ENCODE measurements around the gene SUPV3L1.

The SUPV3L1 gene

GRCh38 chr10:69179743-69180524 is at the start of gene SUPV3L1:
SUPV3L1 (plus strand) TSS chr10:69180234; CDS start chr10:69180292, 58 bp downstream.
- peaks cover 61% of the 10 kb centered on the region for H3K79me2 ChIP-seq (ENCODE audit: control insufficient read depth, low read length)
- 0 out of 2 replicates have a peak, but pooled peaks cover 4% of the 10 kb centered on the region for H4K20me1 ChIP-seq (ENCODE audit: control insufficient read depth, insufficient read depth, low read depth, low read length)
- H3K9me3 ChIP-seq (ENCODE audit: control insufficient read depth, insufficient read depth, low read length) = no peaks in the 10 kb centered on the region
- H3F3A ChIP-seq (ENCODE audit: control insufficient read depth, insufficient read depth) = 0 out of 2 replicates have a peak, but pooled peaks cover 4% of the 10 kb centered on the region
- H3K27me3 ChIP-seq (ENCODE audit: control insufficient read depth, low read length) = no peaks in the 10 kb centered on the region
- H3K4me1 ChIP-seq (ENCODE audit: control insufficient read depth, low read length) = peaks cover 20% of the 10 kb centered on the region
- peak within 1 kb of the TSS; percentile 68 for H3K27ac ChIP-seq (ENCODE audit: low read depth, low read length)
- peaks cover 25% of the 10 kb centered on the region for H3K36me3 ChIP-seq (ENCODE audit: control insufficient read depth, low read length)
- TF ChIP-seq EZH2phosphoT487 (IDR thresholded peaks at IDR 0.05; ENCODE audit: borderline replicate concordance, low read length) = no peak
- TF ChIP-seq CTCF (IDR thresholded peaks at IDR 0.05; ENCODE audit: low read depth, low read length, poor library complexity, severe bottlenecking) = no peak
- H3K4me3 ChIP-seq (ENCODE audit: low read length) = peak within 1 kb of the TSS; percentile 95
- peak within 1 kb of the TSS; percentile 90 for H3K4me2 ChIP-seq (ENCODE audit: low read length)
- no peaks in the 10 kb centered on the region for H3K9me2 ChIP-seq (replicated peaks; ENCODE audit: control insufficient read depth, low read length)

- H3K4me3 ChIP-seq (ENCODE audit: low read length) = no peak overlapping the region
- H3F3A ChIP-seq (ENCODE audit: control insufficient read depth, insufficient read depth) = no peaks in the 10 kb centered on the region
- H3K27ac ChIP-seq (ENCODE audit: low read depth, low read length) = no peak overlapping the region
- no peaks in the 10 kb centered on the region for H3K9me3 ChIP-seq (ENCODE audit: control insufficient read depth, insufficient read depth, low read length)
- no peaks in the 10 kb centered on the region for H3K27me3 ChIP-seq (ENCODE audit: control insufficient read depth, low read length)
- no peak for TF ChIP-seq EZH2phosphoT487 (IDR thresholded peaks at IDR 0.05; ENCODE audit: borderline replicate concordance, low read length)
- TF ChIP-seq CTCF (IDR thresholded peaks at IDR 0.05; ENCODE audit: low read depth, low read length, poor library complexity, severe bottlenecking) = no peak
- H3K4me2 ChIP-seq (ENCODE audit: low read length) = no peak overlapping the region
- no peaks in the 10 kb centered on the region for H3K9me2 ChIP-seq (replicated peaks; ENCODE audit: control insufficient read depth, low read length)
- peaks cover 16% of the 10 kb centered on the region for H3K36me3 ChIP-seq (ENCODE audit: control insufficient read depth, low read length)
- H3K4me1 ChIP-seq (ENCODE audit: control insufficient read depth, low read length) = peaks cover 14% of the 10 kb centered on the region
- peaks cover 77% of the 10 kb centered on the region for H3K79me2 ChIP-seq (ENCODE audit: control insufficient read depth, low read length)
- no peaks in the 10 kb centered on the region for H4K20me1 ChIP-seq (ENCODE audit: control insufficient read depth, insufficient read depth, low read depth, low read length)
Observed at GRCh38 chr10:69130251-69130650, 49.8 kb upstream of the SUPV3L1 start.

GRCh38 chr10:69139961-69140360 is 40.1 kb upstream of the SUPV3L1 start:
- no peak for TF ChIP-seq CTCF (IDR thresholded peaks at IDR 0.05; ENCODE audit: low read depth, low read length, poor library complexity, severe bottlenecking)
- TF ChIP-seq EZH2phosphoT487 (IDR thresholded peaks at IDR 0.05; ENCODE audit: borderline replicate concordance, low read length) = no peak
- peaks cover 7% of the 10 kb centered on the region; the same call in 1 of the 2 replicates for H3K36me3 ChIP-seq (ENCODE audit: control insufficient read depth, low read length)

More at GRCh38 chr10:69139961-69140360, 40.1 kb upstream of the SUPV3L1 start:
- no peaks in the 10 kb centered on the region for H3K27me3 ChIP-seq (ENCODE audit: control insufficient read depth, low read length)
- no peak overlapping the region for H3K27ac ChIP-seq (ENCODE audit: low read depth, low read length)
- no peaks in the 10 kb centered on the region for H3K4me1 ChIP-seq (ENCODE audit: control insufficient read depth, low read length)
- peaks cover 24% of the 10 kb centered on the region for H3K79me2 ChIP-seq (ENCODE audit: control insufficient read depth, low read length)
- H3K4me2 ChIP-seq (ENCODE audit: low read length) = no peak overlapping the region
- H4K20me1 ChIP-seq (ENCODE audit: control insufficient read depth, insufficient read depth, low read depth, low read length) = no peaks in the 10 kb centered on the region
- H3K9me3 ChIP-seq (ENCODE audit: control insufficient read depth, insufficient read depth, low read length) = no peaks in the 10 kb centered on the region
- no peaks in the 10 kb centered on the region for H3K9me2 ChIP-seq (replicated peaks; ENCODE audit: control insufficient read depth, low read length)
- H3F3A ChIP-seq (ENCODE audit: control insufficient read depth, insufficient read depth) = no peaks in the 10 kb centered on the region
- H3K4me3 ChIP-seq (ENCODE audit: low read length) = no peak overlapping the region
